Left kidney (tissue), 2 donors: Measurements from ENCODE around the gene CAPN2. TPM values are rescaled to one million over a fixed set of nuclear protein-coding genes. Genes with fewer than 3 reads are reported as not detected.
A peak's percentile ranks its signal among the peaks of the same experiment; 100 is the strongest.
"Not testable (repeated sequence)": the region's sequence is repeated elsewhere in the genome, so short reads cannot be mapped to it uniquely, and the experiment has no call there.

ENCODE experiments used
- DNase-seq: peaks from one replicate; pipeline ENCODE4 v3.0.0-alpha.2; 2013
- polyA plus RNA-seq: library from polyadenylated mRNA; unstranded; fragments of 120-200 nt; gene quantifications from one replicate; pipeline ENCODE4 v1.2.1, GENCODE V29; 2013; ENCODE audit not compliant: insufficient read length

CAPN2 gene
- polyA plus RNA-seq, 1 donor: 199 TPM

- peak; percentile 75 for DNase-seq
Observed at GRCh38 chr1:223738465-223739365, 26.4 kb downstream of the CAPN2 start.

- DNase-seq: no peak
Observed at GRCh38 chr1:223739366-223740037, 27.2 kb downstream of the CAPN2 start.

- DNase-seq: not testable (repeated sequence)
Observed at GRCh38 chr1:223740038-223740736, 27.8 kb downstream of the CAPN2 start.

- DNase-seq: no peak
Observed at GRCh38 chr1:223741861-223742260, 29.5 kb downstream of the CAPN2 start.

- no peak for DNase-seq
Observed at GRCh38 chr1:223742856-223743517, 30.6 kb downstream of the CAPN2 start.

- DNase-seq: no peak
Observed at GRCh38 chr1:223745731-223746130, 33.4 kb downstream of the CAPN2 start.

- no peak for DNase-seq
Observed at GRCh38 chr1:223747838-223748335, 35.5 kb downstream of the CAPN2 start.

GRCh38 chr1:223748405-223748772 lies 36.0 kb downstream of the CAPN2 start:
- DNase-seq: no peak

- peak; percentile 66 for DNase-seq
Observed at GRCh38 chr1:223748773-223749733, 36.7 kb downstream of the CAPN2 start.

GRCh38 chr1:223750730-223751570 lies 38.6 kb downstream of the CAPN2 start:
- no peak for DNase-seq

GRCh38 chr1:223751696-223752095 lies 39.4 kb downstream of the CAPN2 start:
- DNase-seq: no peak

- DNase-seq: no peak
Observed at GRCh38 chr1:223752721-223753515, 40.6 kb downstream of the CAPN2 start.

- DNase-seq: no peak
Observed at GRCh38 chr1:223754681-223755431, 42.5 kb downstream of the CAPN2 start.

- DNase-seq: no peak
Observed at GRCh38 chr1:223755432-223755792, 43.1 kb downstream of the CAPN2 start.

- no peak for DNase-seq
Observed at GRCh38 chr1:223755992-223756775, 43.8 kb downstream of the CAPN2 start.

- DNase-seq: no peak
Observed at GRCh38 chr1:223756806-223757700, 44.7 kb downstream of the CAPN2 start.
